ENCODE measurements around the gene FAM237B. TPM values are rescaled to one million over a fixed set of nuclear protein-coding genes. Genes with fewer than 3 reads are reported as not detected.

The FAM237B gene
- total RNA-seq, 2 experiments from 2014 or later, result not detected

- TF ChIP-seq CTCF (conservative IDR thresholded peaks at IDR 0.05; ENCODE audit: low read length) (no peak), EZH2phosphoT487 (IDR thresholded peaks at IDR 0.05; ENCODE audit: borderline replicate concordance, low read depth, low read length) (no peak)
- Histone ChIP-seq H3K36me3 (ENCODE audit: insufficient read depth, low read length) (no peaks in the 10 kb centered on the region), H3K79me2 (ENCODE audit: insufficient read depth, low read depth, low read length) (no peaks in the 10 kb centered on the region), H4K20me1 (ENCODE audit: insufficient read depth, low read length) (no peaks in the 10 kb centered on the region), H3K4me2 (ENCODE audit: low read length) (no peak overlapping the region), H3K27ac (ENCODE audit: low read depth, low read length, poor library complexity, severe bottlenecking) (no peak overlapping the region), H3K4me3 (ENCODE audit: low read depth, low read length, poor library complexity, severe bottlenecking) (no peak overlapping the region), H3K9me2 (ENCODE audit: insufficient read depth, low read length) (no peaks in the 10 kb centered on the region), H3K4me1 (ENCODE audit: insufficient read depth, low read length, poor library complexity, severe bottlenecking) (no peaks in the 10 kb centered on the region), H3K9me3 (ENCODE audit: low read length) (no peaks in the 10 kb centered on the region), H2AFZ (ENCODE audit: low read length) (no peak overlapping the region)
- ChIA-PET POLR2A (interaction anchor here (0.6 to 0.9 kb wide), 3 partner anchors 13 to 1105 kb away, joined by 3 to 7 read pairs (median 3); no protein-coding TSS in a partner anchor), CTCF (ENCODE audit: unreplicated experiment) (no interaction called here)
- intact Hi-C loops (cut with micrococcal nuclease; ENCODE audit: unreplicated experiment), result no loop called here
- no TSS peak for BruUV-seq (replicated peaks)
- DNase-seq (ENCODE audit: low spot score), result no peak
Measured at GRCh38 chr7:90303241-90303640, 17.9 kb downstream of the FAM237B start.

GRCh38 chr7:90298145-90299038, 22.7 kb downstream of the FAM237B start:
- no peak for TF ChIP-seq EZH2phosphoT487 (IDR thresholded peaks at IDR 0.05; ENCODE audit: borderline replicate concordance, low read depth, low read length)
- TF ChIP-seq CTCF (conservative IDR thresholded peaks at IDR 0.05; ENCODE audit: low read length), result peak; percentile 76
- no peaks in the 10 kb centered on the region for H3K36me3 ChIP-seq (ENCODE audit: insufficient read depth, low read length)
- H3K4me1 ChIP-seq (ENCODE audit: insufficient read depth, low read length, poor library complexity, severe bottlenecking), result no peaks in the 10 kb centered on the region
- H3K9me2 ChIP-seq (ENCODE audit: insufficient read depth, low read length), result no peaks in the 10 kb centered on the region
- no peak overlapping the region for H3K4me2 ChIP-seq (ENCODE audit: low read length)
- H2AFZ ChIP-seq (ENCODE audit: low read length), result no peak overlapping the region
- ChIA-PET CTCF (ENCODE audit: unreplicated experiment) (no interaction called here), POLR2A (interaction anchor here (0.6 kb wide), 1 partner anchor 19 kb away, joined by 3 read pairs; no protein-coding TSS in a partner anchor)
- H4K20me1 ChIP-seq (ENCODE audit: insufficient read depth, low read length), result no peaks in the 10 kb centered on the region
- no TSS peak for BruUV-seq (replicated peaks)
- no peak overlapping the region for H3K27ac ChIP-seq (ENCODE audit: low read depth, low read length, poor library complexity, severe bottlenecking)
- intact Hi-C loops (cut with micrococcal nuclease; ENCODE audit: unreplicated experiment), result no loop called here
- H3K9me3 ChIP-seq (ENCODE audit: low read length), result 0 out of 2 replicates have a peak, but pooled peaks cover under 1% of the 10 kb centered on the region
- no peaks in the 10 kb centered on the region for H3K79me2 ChIP-seq (ENCODE audit: insufficient read depth, low read depth, low read length)
- DNase-seq (ENCODE audit: low spot score), result peak; percentile 30
- H3K4me3 ChIP-seq (ENCODE audit: low read depth, low read length, poor library complexity, severe bottlenecking), result no peak overlapping the region

Data from OCI-LY7 (cell line).